Suprapubic skin (tissue), 4 donors: ENCODE data around the gene PTPRN2. TPM values are rescaled to one million over a fixed set of nuclear protein-coding genes. Genes with fewer than 3 reads are reported as not detected.

ENCODE experiments used
- DNase-seq, 2 donors: peaks; one replicate each; pipeline ENCODE4 v3.0.0-alpha.2; 2019; ENCODE audit warnings: low spot score in 2 of 2
- H3K27ac ChIP-seq: fragments of 200-600 bp; sonication (generic); one replicate; pipeline ENCODE4 v1.5.1; 2019
- H3K27me3 ChIP-seq: fragments of 200-600 bp; sonication (generic); one replicate; pipeline ENCODE4 v1.5.1; 2019
- H3K36me3 ChIP-seq: fragments of 200-600 bp; sonication (generic); one replicate; pipeline ENCODE4 v1.5.1; 2019
- H3K4me1 ChIP-seq: fragments of 200-600 bp; sonication (generic); one replicate; pipeline ENCODE4 v1.5.1; 2019
- H3K4me3 ChIP-seq: fragments of 200-600 bp; sonication (generic); one replicate; pipeline ENCODE4 v1.5.1; 2019; ENCODE audit warnings: mild to moderate bottlenecking
- H3K9me3 ChIP-seq: fragments of 200-600 bp; sonication (generic); one replicate; pipeline ENCODE4 v1.5.1; 2019
- CTCF ChIP-seq, 2 donors: fragments of 200-600 bp in 1 of 2; fragments of 450-650 bp in 1 of 2; sonication (generic) in 1 of 2; IDR thresholded peaks; one replicate each; pipeline ENCODE4 v1.5.1; 2016 to 2019; ENCODE audit warnings: antibody characterized with exemption in 2 of 2, mild to moderate bottlenecking in 1 of 2, moderate library complexity in 1 of 2
- EP300 ChIP-seq: sonication (generic); formaldehyde crosslinking; IDR thresholded peaks from one replicate; pipeline ENCODE4 v1.6.1; 2017; ENCODE audit warnings: antibody characterized with exemption
- POLR2A ChIP-seq, 2 donors: fragments of 450-650 bp; IDR thresholded peaks; one replicate each; pipeline ENCODE4 v1.6.1; 2017; ENCODE audit warnings: antibody characterized with exemption in 2 of 2, mild to moderate bottlenecking in 2 of 2, moderate library complexity in 2 of 2
- POLR2AphosphoS5 ChIP-seq, 3 donors: sonication (generic); formaldehyde crosslinking; IDR thresholded peaks; one replicate each; pipeline ENCODE4 v1.6.1; 2017; ENCODE audit warnings: antibody characterized with exemption in 3 of 3
- WGBS: methylation state at CpG from one replicate; pipeline ENCODE4 v1.1.5; 2018; 5-methylcytosine and 5-hydroxymethylcytosine counted together
- total RNA-seq, 4 donors: library from RNA; depleted of rRNA; stranded (reverse); fragments of >200 nt; gene quantifications; one replicate each; pipeline ENCODE4 v1.1.0, GENCODE V29; 2016

PTPRN2 gene
- total RNA-seq, 4 donors from 2014 or later = 0.23 to 1.8 (median 1.3) TPM

- Histone ChIP-seq H3K27me3 (peaks cover 7% of the 10 kb centered on the region), H3K36me3 (no peaks in the 10 kb centered on the region), H3K4me1 (no peaks in the 10 kb centered on the region), H3K27ac (no peak overlapping the region), H3K9me3 (no peaks in the 10 kb centered on the region), H3K4me3 (no peak overlapping the region)
- TF ChIP-seq POLR2A (IDR thresholded peaks at IDR 0.05) (no peak), EP300 (no peak), POLR2AphosphoS5 (IDR thresholded peaks at IDR 0.05) (no peak), CTCF (IDR thresholded peaks at IDR 0.05) (no peak)
- 85% methylated on average over 11 of the region's 24 CpGs for WGBS
- no peak for DNase-seq
These were observed 842.6 kb downstream of the PTPRN2 start for GRCh38 chr7:157744786-157745601.

- no peaks in the 10 kb centered on the region for H3K4me1 ChIP-seq
- no peak overlapping the region for H3K4me3 ChIP-seq
- WGBS = 82% methylated on average over 26 of the region's 29 CpGs
- no peak for DNase-seq
- H3K36me3 ChIP-seq = no peaks in the 10 kb centered on the region
- no peak for TF ChIP-seq EP300
- TF ChIP-seq POLR2AphosphoS5 (IDR thresholded peaks at IDR 0.05) = no peak
- TF ChIP-seq POLR2A (IDR thresholded peaks at IDR 0.05) = no peak
- TF ChIP-seq CTCF (IDR thresholded peaks at IDR 0.05) = no peak
- peaks cover 16% of the 10 kb centered on the region for H3K27me3 ChIP-seq
- H3K27ac ChIP-seq = no peak overlapping the region
- no peaks in the 10 kb centered on the region for H3K9me3 ChIP-seq
These were observed 843.7 kb downstream of the PTPRN2 start for GRCh38 chr7:157743781-157744525.

- Histone ChIP-seq H3K4me3 (no peak overlapping the region), H3K27me3 (peaks cover 16% of the 10 kb centered on the region), H3K4me1 (no peaks in the 10 kb centered on the region), H3K36me3 (no peaks in the 10 kb centered on the region), H3K27ac (no peak overlapping the region), H3K9me3 (no peaks in the 10 kb centered on the region)
- TF ChIP-seq EP300 = no peak
- no peak for TF ChIP-seq CTCF (IDR thresholded peaks at IDR 0.05)
- TF ChIP-seq POLR2AphosphoS5 (IDR thresholded peaks at IDR 0.05) = no peak
- TF ChIP-seq POLR2A (IDR thresholded peaks at IDR 0.05) = no peak
- no peak for DNase-seq
- WGBS = 91% methylated on average over 24 of the region's 24 CpGs
These were observed 847.3 kb downstream of the PTPRN2 start for GRCh38 chr7:157740251-157740798.

GRCh38 chr7:157739650-157740049 is 848.0 kb downstream of the PTPRN2 start:
- Histone ChIP-seq H3K4me1 (no peaks in the 10 kb centered on the region), H3K27me3 (peaks cover 20% of the 10 kb centered on the region), H3K9me3 (no peaks in the 10 kb centered on the region), H3K36me3 (no peaks in the 10 kb centered on the region), H3K4me3 (no peak overlapping the region), H3K27ac (no peak overlapping the region)
- 92% methylated on average over 5 of the region's 6 CpGs for WGBS
- DNase-seq = no peak
- TF ChIP-seq POLR2AphosphoS5 (IDR thresholded peaks at IDR 0.05) (no peak), EP300 (no peak), CTCF (IDR thresholded peaks at IDR 0.05) (no peak), POLR2A (IDR thresholded peaks at IDR 0.05) (no peak)

- H3K4me1 ChIP-seq = no peaks in the 10 kb centered on the region
- WGBS = 74% methylated on average over 8 of the region's 8 CpGs
- no peak overlapping the region for H3K4me3 ChIP-seq
These were observed 848.6 kb downstream of the PTPRN2 start for GRCh38 chr7:157739031-157739430.

More at GRCh38 chr7:157739031-157739430, 848.6 kb downstream of the PTPRN2 start:
- H3K9me3 ChIP-seq = no peaks in the 10 kb centered on the region
- DNase-seq = no peak
- peaks cover 20% of the 10 kb centered on the region for H3K27me3 ChIP-seq
- no peaks in the 10 kb centered on the region for H3K36me3 ChIP-seq
- no peak overlapping the region for H3K27ac ChIP-seq
- TF ChIP-seq EP300 (no peak), POLR2AphosphoS5 (IDR thresholded peaks at IDR 0.05) (no peak), CTCF (IDR thresholded peaks at IDR 0.05) (no peak), POLR2A (IDR thresholded peaks at IDR 0.05) (no peak)
